ENCODE measurements around the gene NCOA4.

GRCh38 chr10:46070749-46071148, 40.3 kb upstream of the NCOA4 start:
- TF ChIP-seq CTCF (IDR thresholded peaks at IDR 0.05) (no peak), POLR2A (IDR thresholded peaks at IDR 0.05) (no peak), EP300 (IDR thresholded peaks at IDR 0.05) (no peak)

All from tibial nerve (tissue), 4 donors.